GM12801 (cell line): ENCODE results near the gene TMEM259.

Experiments used
- CTCF ChIP-seq: IDR thresholded peaks from one replicate; pipeline ENCODE4 v1.5.1; 2011; ENCODE audit warnings: control low read depth; ENCODE audit not compliant: insufficient read length; ENCODE audit errors: extremely low read depth

Gene TMEM259

DNA sequence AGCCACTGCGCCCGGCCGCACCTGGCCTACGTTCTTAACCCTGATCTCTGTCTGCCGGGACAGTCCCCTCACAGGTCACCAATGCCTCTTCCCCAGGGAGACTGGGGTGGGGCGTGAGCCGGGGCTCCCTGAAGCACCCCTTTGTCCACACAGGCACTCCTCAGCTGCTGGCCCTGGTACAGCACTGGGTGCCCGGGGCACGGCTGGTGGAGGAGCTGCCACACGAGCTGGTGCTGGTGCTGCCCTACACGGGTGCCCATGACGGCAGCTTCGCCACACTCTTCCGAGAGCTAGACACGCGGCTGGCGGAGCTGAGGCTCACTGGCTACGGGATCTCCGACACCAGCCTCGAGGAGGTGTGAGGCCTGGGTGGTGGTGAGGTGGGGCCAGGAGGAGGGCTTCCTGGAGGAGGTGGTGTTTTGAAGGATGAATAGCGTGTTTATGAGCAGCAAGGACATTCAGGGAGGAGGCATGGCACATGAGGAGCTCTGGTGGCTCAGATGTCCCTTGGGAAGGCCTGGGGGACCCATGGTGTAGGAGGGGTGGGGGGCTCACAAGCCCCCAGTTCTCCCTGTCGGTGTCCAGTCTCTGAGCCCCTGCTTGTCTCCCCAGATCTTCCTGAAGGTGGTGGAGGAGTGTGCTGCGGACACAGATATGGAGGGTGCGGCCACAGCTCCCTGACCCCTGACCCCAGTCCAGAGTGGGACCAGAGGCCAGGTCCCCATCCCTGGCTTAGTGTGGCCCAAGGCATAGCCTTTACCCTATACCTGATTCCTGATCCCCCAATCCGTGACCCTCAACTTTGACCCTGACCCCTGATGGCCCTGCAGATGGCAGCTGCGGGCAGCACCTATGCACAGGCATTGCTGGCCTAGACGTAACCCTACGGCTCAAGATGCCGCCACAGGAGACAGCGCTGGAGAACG, 32.5 kb upstream of the TMEM259 start:
- TF ChIP-seq CTCF: no peak

DNA sequence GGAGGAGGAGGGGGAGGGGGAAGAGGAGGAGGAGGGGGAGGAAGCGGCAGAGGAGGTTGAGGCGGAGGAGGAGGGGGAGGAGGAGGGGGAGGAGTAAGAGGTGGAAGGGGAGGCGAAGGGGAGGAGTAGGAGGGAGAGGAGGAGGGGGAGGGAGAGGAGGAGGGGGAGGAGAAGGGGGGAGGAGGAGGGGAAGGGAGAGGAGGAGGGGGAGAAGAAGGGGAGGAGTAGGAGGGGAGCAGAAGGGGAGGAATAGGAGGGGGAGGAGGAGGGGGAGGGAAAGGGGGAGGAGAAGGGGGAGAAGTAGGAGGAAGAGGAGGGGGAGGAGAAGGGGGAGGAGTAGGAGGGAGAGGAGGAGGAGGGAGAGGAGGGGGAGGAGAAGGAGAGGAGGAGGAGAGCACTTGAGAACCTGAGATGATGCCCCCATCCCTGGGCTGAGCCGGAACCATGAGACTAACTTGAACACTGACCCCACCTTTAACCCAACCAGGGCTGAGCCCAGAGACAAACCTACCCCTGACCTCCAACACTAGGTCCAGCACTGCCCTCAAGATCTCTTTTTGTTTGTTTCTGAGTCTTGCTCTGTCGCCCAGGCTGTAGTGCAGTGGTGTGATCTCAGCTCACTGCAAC, 31.5 kb upstream of the TMEM259 start:
- no peak for TF ChIP-seq CTCF

GRCh38 chr19:1051791-1052190, 30.9 kb upstream of the TMEM259 start:
- TF ChIP-seq CTCF: no peak

DNA sequence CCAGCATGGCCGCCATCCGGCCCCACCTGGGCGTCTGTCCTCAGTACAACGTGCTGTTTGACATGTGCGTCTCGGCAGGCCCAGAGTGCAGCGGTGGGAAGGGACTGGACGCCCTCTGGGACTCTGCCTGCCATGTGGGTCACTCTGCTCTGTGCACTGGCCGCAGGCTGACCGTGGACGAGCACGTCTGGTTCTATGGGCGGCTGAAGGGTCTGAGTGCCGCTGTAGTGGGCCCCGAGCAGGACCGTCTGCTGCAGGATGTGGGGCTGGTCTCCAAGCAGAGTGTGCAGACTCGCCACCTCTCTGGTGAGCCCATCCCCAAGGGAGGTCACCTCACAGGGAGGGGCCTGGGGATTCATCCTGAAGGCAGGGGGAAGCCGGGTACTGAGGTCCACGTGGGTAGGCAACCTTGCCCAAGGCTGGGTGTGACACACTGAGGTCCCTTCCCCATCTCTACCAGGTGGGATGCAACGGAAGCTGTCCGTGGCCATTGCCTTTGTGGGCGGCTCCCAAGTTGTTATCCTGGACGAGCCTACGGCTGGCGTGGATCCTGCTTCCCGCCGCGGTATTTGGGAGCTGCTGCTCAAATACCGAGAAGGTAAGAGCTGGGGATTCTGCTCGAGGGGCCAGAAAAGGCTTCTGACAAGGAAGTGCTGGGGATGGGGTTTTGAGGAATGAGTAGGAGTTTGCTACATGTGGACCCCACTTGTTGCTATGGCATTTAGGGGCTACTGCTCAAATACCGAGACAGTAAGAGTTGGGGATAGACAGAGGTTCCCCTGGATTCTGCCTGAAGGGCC, 30.3 kb upstream of the TMEM259 start:
- TF ChIP-seq CTCF: no peak

DNA sequence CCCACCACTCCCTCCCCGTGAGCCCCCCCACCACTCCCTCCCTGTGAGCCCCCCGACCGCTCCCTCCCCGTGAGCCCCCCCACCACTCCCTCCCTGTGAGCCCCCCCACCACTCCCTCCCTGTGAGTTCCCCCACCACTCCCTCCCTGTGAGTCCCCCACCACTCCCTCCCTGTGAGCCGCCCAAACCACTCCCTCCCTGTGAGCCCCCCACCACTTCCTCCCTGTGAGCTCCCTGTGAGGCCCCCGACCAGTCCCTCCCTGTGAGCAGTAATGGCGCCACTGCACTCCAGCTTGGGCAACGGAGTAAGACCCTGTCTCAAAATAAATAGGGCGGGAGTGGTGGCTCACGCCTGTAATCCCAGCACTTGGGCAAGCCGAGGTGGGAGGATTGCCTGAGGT, 28.9 kb upstream of the TMEM259 start:
- no peak for TF ChIP-seq CTCF

GRCh38 chr19:1049106-1049505, 28.2 kb upstream of the TMEM259 start:
- TF ChIP-seq CTCF: no peak

GRCh38 chr19:1047696-1048147, 26.8 kb upstream of the TMEM259 start:
- no peak for TF ChIP-seq CTCF
